Keratinocyte (primary cell): ENCODE measurements around the gene OXCT1.

Experiments used
- CTCF ChIP-seq, 3 experiments: IDR thresholded peaks in 1 of 3; conservative IDR thresholded peaks in 1 of 3; optimal IDR thresholded peaks in 1 of 3; 2 replicates in 2 of 3; 3 replicates in 1 of 3; pipeline versions ENCODE3 to v1.5.1; 2011; ENCODE audit warnings: low read length in 3 of 3, mild to moderate bottlenecking in 3 of 3, moderate library complexity in 2 of 3, control low read depth in 1 of 3, inconsistent platforms in 1 of 3; ENCODE audit not compliant: insufficient read depth in 2 of 3; ENCODE audit errors: extremely low read depth in 1 of 3
- EZH2 ChIP-seq: IDR thresholded peaks from one replicate; pipeline ENCODE4 v1.6.1; 2012; ENCODE audit warnings: inconsistent platforms, mild to moderate bottlenecking, low read length, moderate library complexity

- TF ChIP-seq CTCF (optimal IDR thresholded peaks at IDR 0.05 in 1 of 3, IDR thresholded peaks at IDR 0.05 in 1 of 3, conservative IDR thresholded peaks at IDR 0.05 in 1 of 3; ENCODE audit: extremely low read depth in 1 of 3, insufficient read depth in 2 of 3, low read length in 3 of 3) (no peak), EZH2 (no peak)
These were observed 27.4 kb downstream of the OXCT1 start for GRCh38 chr5:41842777-41843176.
